HG02852 (cell line): Measurements from ENCODE around the gene NSFL1C.

ENCODE experiments used
- ATAC-seq: cut with Tn5 transposase; IDR thresholded peaks from one replicate; pipeline ENCODE4 v1.9.1; 2021; ENCODE audit warnings: mild to moderate bottlenecking, moderate library complexity; ENCODE audit not compliant: unreplicated experiment

NSFL1C gene

GRCh38 chr20:1486566-1486965 is 19.9 kb upstream of the NSFL1C start:
- ATAC-seq: no peak

DNA sequence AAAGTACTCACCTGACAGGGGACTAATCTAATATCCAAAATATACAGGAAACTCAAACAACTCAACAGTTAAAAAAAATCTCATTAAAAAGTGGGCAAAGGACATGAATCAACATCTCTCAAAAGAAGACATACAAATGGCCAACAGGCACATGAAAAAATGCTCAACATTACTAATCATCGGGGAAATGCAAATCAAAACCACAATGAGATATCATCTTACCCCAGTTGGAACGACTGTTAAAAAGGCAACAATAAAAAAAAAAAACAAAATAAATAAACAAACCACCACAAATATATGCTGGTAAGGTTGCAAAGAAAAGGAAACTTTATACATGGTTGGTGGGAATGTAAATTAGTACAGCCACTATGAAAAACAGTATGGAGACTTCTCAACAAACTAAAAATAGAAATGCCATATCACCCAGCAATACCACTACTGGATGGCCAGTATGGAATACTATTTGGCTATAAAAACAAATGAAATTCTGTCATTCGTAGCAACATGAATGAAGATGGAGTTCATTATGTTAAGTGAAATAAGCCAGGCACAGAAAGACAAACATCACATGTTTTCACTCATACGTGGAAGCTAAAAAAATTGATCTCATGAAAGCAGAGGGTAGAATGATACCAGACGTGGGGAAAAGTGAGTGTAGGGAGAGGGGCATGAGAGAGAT is 17.9 kb upstream of the NSFL1C start:
- no peak for ATAC-seq

- no peak for ATAC-seq
Measured at GRCh38 chr20:1479831-1480595, 13.4 kb upstream of the NSFL1C start.

DNA sequence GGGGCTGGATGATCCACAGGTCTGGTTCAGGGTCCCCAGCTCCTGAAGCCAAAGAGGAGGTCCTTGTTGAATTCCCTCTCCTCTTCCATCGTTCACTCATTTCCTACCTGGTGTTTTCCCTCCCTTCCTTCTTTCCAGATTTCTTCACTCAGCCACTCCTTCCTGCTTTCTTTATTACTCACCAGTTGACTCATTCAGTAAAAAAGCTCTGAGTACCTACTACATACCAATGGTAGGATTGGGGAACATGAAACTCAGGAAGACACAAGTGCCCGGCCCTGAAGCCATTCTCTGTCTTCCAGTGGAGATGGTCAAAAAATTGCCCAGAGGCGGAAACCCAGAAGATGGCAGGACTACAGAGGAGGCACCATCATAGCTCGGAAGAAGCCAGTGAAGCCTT is 11.9 kb upstream of the NSFL1C start:
- no peak for ATAC-seq

- ATAC-seq: no peak
Measured at GRCh38 chr20:1477896-1478490, 11.3 kb upstream of the NSFL1C start.

DNA sequence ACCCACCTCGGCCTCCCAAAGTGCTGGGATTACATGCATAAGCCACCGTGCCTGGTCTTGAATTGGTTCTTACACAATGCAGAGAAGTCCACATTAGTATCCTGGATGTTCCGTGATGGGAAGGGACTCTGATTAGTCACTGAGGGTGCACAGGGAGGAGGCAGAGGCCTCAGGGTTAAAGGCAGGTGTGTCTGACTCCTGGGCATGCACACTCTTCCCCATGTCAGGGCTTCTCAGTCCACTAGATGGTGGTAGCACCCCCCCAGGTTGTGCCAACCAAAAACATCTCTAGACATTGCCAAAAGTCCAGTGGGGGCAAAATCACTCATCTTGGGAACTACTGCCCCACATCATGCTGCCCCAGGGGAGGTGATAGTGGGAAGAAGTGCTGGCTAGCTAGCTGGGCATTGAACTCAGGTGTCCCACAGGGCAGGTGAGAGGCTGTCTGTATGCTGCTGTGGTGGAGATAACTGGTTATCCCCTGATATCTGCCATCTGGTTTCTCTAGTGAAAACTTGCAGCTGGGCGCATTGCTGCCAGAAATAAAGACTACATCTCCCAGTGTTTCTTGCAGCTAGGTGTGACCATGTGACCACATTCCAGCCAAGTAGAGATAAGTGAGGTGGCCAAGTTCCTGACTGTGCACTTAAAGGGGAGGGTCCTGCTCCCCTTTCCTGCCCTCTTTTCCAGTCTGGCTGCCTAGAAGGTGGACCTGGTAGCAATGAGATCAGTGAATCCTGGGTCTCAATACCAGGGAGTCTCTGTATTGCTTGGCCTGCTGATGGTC is 8.4 kb upstream of the NSFL1C start:
- no peak for ATAC-seq

GRCh38 chr20:1474325-1474724 is 7.7 kb upstream of the NSFL1C start:
- ATAC-seq: no peak

- no peak for ATAC-seq
Measured at GRCh38 chr20:1473246-1474220, 6.9 kb upstream of the NSFL1C start.

DNA sequence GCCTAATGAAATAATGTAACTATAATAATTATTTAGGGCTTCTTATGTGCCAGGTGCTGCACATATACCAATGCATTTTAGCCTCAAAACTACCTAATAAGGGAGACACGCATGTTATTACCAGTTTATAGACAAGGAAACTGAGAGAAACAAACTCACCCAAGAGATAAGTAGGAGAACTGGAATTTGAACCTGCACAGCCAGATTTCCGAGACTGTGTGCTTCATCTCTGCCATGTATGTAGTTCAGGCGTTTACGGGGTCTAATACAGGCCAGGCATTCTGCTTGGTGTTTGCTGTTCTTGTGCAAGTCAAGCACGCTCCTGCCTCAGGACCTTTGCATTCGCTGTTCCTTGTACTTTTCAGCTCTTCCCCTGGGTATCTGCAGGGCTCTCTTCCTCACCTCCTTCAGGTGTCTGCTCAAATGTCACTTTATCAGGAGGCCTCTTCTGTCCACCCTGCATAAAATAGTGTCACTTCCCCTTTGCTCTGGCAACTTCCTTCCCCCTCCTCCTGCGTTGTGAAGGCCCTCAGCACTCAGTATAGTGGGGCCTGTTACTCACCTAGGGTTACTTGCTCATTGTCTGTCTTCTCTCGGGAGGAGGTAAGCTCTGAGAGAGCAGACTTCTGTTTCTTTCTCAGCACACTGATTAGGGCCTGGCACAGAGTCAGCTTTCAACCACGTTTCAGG is 6.1 kb upstream of the NSFL1C start:
- ATAC-seq: no peak

GRCh38 chr20:1471242-1471641 is 4.6 kb upstream of the NSFL1C start:
- no peak for ATAC-seq

GRCh38 chr20:1469925-1470571 is 3.4 kb upstream of the NSFL1C start:
- peak; percentile 35 for ATAC-seq

- ATAC-seq: no peak
Measured at GRCh38 chr20:1469306-1469905, 2.8 kb upstream of the NSFL1C start.

DNA sequence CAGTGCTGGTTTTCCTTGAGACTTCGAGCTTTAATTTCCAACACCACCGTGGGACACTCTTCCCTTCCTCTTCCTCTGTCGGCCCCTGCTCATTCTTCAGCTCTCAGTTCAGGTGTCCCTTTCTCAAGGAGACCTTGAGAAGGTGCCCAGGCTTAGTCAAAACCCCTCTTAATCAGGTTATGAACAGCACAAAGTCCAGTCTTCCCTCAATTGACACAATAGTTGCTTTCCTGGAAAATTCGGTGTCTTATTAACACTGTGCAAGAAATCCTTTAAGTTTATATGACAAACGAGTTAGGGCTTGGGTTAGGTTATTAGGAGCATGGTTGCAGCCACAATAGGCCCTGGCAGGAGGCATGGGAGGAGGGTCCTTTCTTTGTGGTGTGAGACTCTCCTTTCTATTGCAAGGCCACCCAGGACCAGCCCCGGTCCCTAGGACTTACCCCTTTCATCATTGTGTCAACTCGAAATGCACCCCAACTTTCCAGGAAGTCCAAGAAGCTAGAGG is 1.5 kb upstream of the NSFL1C start:
- ATAC-seq: no peak

DNA sequence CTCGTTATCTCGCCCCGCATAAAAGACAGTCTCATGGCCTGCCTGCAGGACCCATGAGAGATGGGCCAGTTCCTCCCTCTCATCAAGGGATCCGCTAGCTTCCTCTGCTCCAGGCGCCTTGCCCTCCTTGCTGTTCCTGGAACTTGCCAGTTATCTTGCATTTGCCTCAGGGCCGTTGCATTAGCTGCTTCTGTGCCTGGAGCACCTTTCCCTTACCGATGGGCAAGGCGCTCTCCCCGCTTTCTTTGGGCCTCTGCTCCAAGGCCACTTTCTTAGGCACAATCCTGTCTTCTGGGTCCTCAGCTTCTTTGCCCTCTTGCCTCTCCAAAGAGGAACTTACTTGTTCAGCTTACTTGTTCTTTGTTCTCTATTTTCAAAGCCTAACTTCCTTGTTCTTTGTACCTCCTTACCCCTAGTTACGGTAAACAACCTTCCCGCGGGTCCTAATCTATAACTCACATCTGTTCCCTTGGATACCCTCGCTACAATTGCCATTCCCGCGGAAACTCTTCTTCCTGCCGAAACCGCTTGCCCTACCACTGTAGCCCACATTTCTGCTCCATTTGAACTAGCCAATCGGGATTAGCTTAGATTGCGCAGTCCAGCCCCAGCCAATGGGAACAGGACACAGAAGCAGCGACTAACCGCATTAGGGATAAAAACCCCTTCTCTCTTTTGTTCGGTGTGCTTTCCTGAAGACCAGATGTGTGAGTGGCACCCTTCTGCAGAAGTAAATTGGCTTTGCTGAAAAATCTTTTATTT is 887 bp upstream of the NSFL1C start:
- ATAC-seq: no peak

GRCh38 chr20:1467082-1467354 is 369 bp upstream of the NSFL1C start:
- ATAC-seq: peak; percentile 3

GRCh38 chr20:1465470-1466210 is 1.0 kb downstream of the NSFL1C start:
- ATAC-seq: no peak

DNA sequence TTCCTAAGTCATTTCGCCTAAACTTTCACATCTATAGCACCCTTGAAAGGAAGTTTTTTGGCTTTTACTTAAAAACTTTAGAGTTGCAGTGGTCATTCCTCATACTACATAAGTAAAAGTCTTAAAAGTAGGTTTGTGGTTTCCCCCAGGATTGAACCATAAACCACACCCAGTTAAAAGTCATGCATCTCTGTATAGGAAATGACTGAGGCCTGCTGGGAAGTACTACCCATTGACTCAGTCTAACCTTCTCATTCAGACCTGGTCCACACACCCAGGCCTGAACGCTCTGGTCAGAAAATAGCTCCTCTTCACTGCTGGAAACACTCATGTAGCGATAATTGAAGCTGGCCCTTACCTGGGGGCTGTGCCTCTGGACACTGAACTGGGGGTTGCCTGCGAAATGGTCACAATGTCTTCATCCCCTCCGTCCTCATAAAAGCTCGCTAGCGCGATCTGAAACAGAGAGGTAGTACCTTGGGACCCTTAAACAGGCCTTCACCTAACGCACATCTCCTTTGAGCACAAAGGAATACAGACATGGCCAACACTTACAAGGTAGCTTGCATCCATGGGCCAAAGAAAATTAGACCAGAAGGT is 2.6 kb downstream of the NSFL1C start:
- ATAC-seq: no peak
